ENCODE data around the gene BAIAP2. TPM values are rescaled to one million over a fixed set of nuclear protein-coding genes. Genes with fewer than 3 reads are reported as not detected.

BAIAP2 gene
- total and polyA plus RNA-seq, 2 of the 13 experiments (the other 11 are each of a cell fraction or from before 2014, with no cell fraction given), result 22.5 to 24.0 TPM

GRCh38 chr17:81101614-81102306 is 66.8 kb downstream of the BAIAP2 start (continued):
- TF ChIP-seq POLR2AphosphoS2 (IDR thresholded peaks at IDR 0.05; ENCODE audit: low read depth, low read length) (no peak), HMGXB4 (CRISPR knock-in tag; IDR thresholded peaks at IDR 0.05; ENCODE audit: borderline replicate concordance in 1 of 2, low read depth in 1 of 2) (peak; percentile 99 to 100), THYN1 (CRISPR knock-in tag; IDR thresholded peaks at IDR 0.05; ENCODE audit: borderline replicate concordance, low read depth) (no peak), ZNF740 (CRISPR knock-in tag; IDR thresholded peaks at IDR 0.05) (peak; percentile 86), SNAPC2 (CRISPR knock-in tag; IDR thresholded peaks at IDR 0.05) (no peak), KLF15 (CRISPR knock-in tag; IDR thresholded peaks at IDR 0.05; ENCODE audit: borderline replicate concordance) (peak; percentile 67; the same call in 1 of the 2 replicates), ELF4 (CRISPR knock-in tag; IDR thresholded peaks at IDR 0.05; ENCODE audit: borderline replicate concordance) (no peak), ZNF572 (CRISPR knock-in tag; IDR thresholded peaks at IDR 0.05) (peak; percentile 73), ZSCAN31 (CRISPR knock-in tag; IDR thresholded peaks at IDR 0.05; ENCODE audit: low read depth) (peak; percentile 91), ZNF7 (CRISPR knock-in tag; IDR thresholded peaks at IDR 0.05) (no peak), ATF7-NPFF (CRISPR knock-in tag; IDR thresholded peaks at IDR 0.05; ENCODE audit: low read depth) (peak; percentile 98), ATF6 (CRISPR knock-in tag; conservative IDR thresholded peaks at IDR 0.05) (0 out of 2 replicates have a peak, but pooled peaks have one; percentile 75), POGZ (CRISPR knock-in tag; IDR thresholded peaks at IDR 0.05) (peak; percentile 88), ZNF281 (CRISPR knock-in tag; IDR thresholded peaks at IDR 0.05; ENCODE audit: borderline replicate concordance) (peak; percentile 54; the same call in 1 of the 2 replicates), ARID2 (CRISPR knock-in tag; IDR thresholded peaks at IDR 0.05; ENCODE audit: borderline replicate concordance) (no peak)
- TF ChIP-seq, protein P1, sequence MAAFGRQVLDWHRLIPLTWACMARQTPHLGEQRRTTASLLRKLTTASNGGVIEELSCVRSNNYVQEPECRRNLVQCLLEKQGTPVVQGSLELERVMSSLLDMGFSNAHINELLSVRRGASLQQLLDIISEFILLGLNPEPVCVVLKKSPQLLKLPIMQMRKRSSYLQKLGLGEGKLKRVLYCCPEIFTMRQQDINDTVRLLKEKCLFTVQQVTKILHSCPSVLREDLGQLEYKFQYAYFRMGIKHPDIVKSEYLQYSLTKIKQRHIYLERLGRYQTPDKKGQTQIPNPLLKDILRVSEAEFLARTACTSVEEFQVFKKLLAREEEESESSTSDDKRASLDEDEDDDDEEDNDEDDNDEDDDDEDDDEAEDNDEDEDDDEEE (CRISPR knock-in tag; IDR thresholded peaks at IDR 0.05), result 0 out of 2 replicates have a peak, but pooled peaks have one; percentile 61
- TF ChIP-seq, protein P2, sequence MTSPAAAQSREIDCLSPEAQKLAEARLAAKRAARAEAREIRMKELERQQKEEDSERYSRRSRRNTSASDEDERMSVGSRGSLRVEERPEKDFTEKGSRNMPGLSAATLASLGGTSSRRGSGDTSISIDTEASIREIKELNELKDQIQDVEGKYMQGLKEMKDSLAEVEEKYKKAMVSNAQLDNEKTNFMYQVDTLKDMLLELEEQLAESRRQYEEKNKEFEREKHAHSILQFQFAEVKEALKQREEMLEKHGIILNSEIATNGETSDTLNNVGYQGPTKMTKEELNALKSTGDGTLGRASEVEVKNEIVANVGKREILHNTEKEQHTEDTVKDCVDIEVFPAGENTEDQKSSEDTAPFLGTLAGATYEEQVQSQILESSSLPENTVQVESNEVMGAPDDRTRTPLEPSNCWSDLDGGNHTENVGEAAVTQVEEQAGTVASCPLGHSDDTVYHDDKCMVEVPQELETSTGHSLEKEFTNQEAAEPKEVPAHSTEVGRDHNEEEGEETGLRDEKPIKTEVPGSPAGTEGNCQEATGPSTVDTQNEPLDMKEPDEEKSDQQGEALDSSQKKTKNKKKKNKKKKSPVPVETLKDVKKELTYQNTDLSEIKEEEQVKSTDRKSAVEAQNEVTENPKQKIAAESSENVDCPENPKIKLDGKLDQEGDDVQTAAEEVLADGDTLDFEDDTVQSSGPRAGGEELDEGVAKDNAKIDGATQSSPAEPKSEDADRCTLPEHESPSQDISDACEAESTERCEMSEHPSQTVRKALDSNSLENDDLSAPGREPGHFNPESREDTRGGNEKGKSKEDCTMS (CRISPR knock-in tag; conservative IDR thresholded peaks at IDR 0.05), result no peak
